ENCODE data around the gene NRIP3. TPM values are rescaled to one million over a fixed set of nuclear protein-coding genes. Genes with fewer than 3 reads are reported as not detected.

NRIP3 gene
- total RNA-seq, 1 experiment from 2014 or later = 2.1 TPM

DNA sequence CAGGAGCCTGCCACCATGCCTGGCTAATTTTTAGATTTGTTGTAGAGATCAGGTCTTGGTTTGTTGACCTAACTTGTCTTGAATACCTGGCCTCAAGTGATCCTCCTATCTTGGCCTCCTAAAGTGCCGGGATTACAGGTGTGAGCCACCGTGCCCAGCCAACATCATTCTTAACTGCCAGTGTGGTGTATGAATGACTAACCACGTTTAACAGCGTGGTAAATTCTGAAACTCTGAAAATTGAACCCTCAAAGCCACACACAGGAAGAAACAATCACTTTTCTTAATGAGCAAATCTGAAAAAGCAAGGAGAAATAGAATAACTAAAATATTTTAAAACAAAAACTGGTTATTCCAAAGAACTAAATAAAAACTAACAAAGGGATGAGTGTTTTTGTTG lies 46.9 kb downstream of the NRIP3 start:
- TF ChIP-seq EZH2 (IDR thresholded peaks at IDR 0.05; ENCODE audit: low read depth) = no peak
- no peak for TF ChIP-seq CTCF (conservative IDR thresholded peaks at IDR 0.05)
- Histone ChIP-seq H3K79me2 (ENCODE audit: low read depth) (peaks cover 12% of the 10 kb centered on the region; the same call in 1 of the 2 replicates), H3K27ac (no peak overlapping the region), H4K20me1 (ENCODE audit: insufficient read depth) (no peaks in the 10 kb centered on the region), H3K9me2 (ENCODE audit: insufficient read depth) (no peaks in the 10 kb centered on the region), H3K4me2 (no peak overlapping the region), H3F3A (ENCODE audit: insufficient read depth, low read depth) (no peaks in the 10 kb centered on the region), H3K36me3 (ENCODE audit: low read depth) (no peaks in the 10 kb centered on the region), H3K9me3 (ENCODE audit: insufficient read depth, low read depth) (no peaks in the 10 kb centered on the region), H3K27me3 (ENCODE audit: insufficient read depth, low read depth) (no peaks in the 10 kb centered on the region), H2AFZ (no peak overlapping the region), H3K4me1 (replicated peaks; ENCODE audit: insufficient read depth) (no peaks in the 10 kb centered on the region), H3K4me3 (no peak overlapping the region)
- intact Hi-C loops (cut with micrococcal nuclease; ENCODE audit: unreplicated experiment) = no loop called here
- POLR2A ChIA-PET (ENCODE audit: unreplicated experiment) = interaction anchor here (0.5 kb wide), 1 partner anchor 158 kb away, joined by 16 read pairs; no protein-coding TSS in a partner anchor
- no peak for DNase-seq
- CTCF ChIA-PET = no interaction called here
- BruUV-seq (replicated peaks) = no TSS peak

- H3K4me1 ChIP-seq (replicated peaks; ENCODE audit: insufficient read depth) = no peaks in the 10 kb centered on the region
- ChIA-PET CTCF (no interaction called here), POLR2A (ENCODE audit: unreplicated experiment) (no interaction called here)
- no peaks in the 10 kb centered on the region for H3K9me2 ChIP-seq (ENCODE audit: insufficient read depth)
- no peak overlapping the region for H3K4me3 ChIP-seq
- TF ChIP-seq EZH2 (IDR thresholded peaks at IDR 0.05; ENCODE audit: low read depth) = no peak
- no peak for TF ChIP-seq CTCF (conservative IDR thresholded peaks at IDR 0.05)
- intact Hi-C loops (cut with micrococcal nuclease; ENCODE audit: unreplicated experiment) = no loop called here
- H4K20me1 ChIP-seq (ENCODE audit: insufficient read depth) = no peaks in the 10 kb centered on the region
- no peaks in the 10 kb centered on the region for H3K27me3 ChIP-seq (ENCODE audit: insufficient read depth, low read depth)
- no TSS peak for BruUV-seq (replicated peaks)
- no peaks in the 10 kb centered on the region for H3K79me2 ChIP-seq (ENCODE audit: low read depth)
- no peak for DNase-seq
- H3K36me3 ChIP-seq (ENCODE audit: low read depth) = peaks cover 5% of the 10 kb centered on the region; the same call in 1 of the 2 replicates
- H3K27ac ChIP-seq = no peak overlapping the region
- no peak overlapping the region for H2AFZ ChIP-seq
- H3K4me2 ChIP-seq = no peak overlapping the region
- no peaks in the 10 kb centered on the region for H3F3A ChIP-seq (ENCODE audit: insufficient read depth, low read depth)
- H3K9me3 ChIP-seq (ENCODE audit: insufficient read depth, low read depth) = no peaks in the 10 kb centered on the region
These were observed 54.9 kb downstream of the NRIP3 start for GRCh38 chr11:8948886-8949285.

DNA sequence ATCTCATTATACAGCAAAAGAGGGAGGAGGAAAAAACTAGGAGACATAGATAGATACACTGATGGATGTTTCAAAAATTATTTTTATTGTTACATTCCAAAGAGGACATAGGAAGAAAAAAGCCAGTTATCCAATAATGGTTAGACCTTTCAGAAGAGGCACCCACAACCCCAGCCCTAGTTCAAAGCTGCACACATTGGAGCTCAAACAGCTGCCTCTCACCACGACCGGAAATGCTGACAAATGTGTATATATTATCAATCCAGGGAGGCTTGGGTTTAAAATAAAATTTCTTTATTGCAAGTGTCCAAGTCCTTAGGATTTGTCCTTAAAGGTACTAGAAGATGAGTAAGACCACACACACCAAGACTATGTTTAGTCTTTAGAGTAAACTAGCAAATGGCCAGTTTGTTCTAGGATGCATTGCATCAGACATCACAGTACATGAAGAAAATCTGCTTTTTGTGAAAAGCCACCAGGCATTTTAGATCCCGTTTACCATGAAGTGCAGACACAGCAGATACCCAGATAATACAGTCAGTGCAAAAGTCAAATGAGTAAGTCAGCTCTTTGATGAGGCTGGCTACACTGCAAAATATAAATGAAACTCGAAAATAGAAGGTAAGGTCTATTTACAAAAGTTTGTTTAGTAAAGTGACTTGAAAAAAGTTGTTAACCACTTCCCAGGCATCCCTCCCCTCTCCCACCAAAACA lies 56.4 kb downstream of the NRIP3 start:
- no peak for TF ChIP-seq EZH2 (IDR thresholded peaks at IDR 0.05; ENCODE audit: low read depth)
- no peak for TF ChIP-seq CTCF (conservative IDR thresholded peaks at IDR 0.05)
- H3K4me3 ChIP-seq = no peak overlapping the region
- H3K79me2 ChIP-seq (ENCODE audit: low read depth) = no peaks in the 10 kb centered on the region
- POLR2A ChIA-PET (ENCODE audit: unreplicated experiment) = interaction anchor here (0.7 kb wide), 1 partner anchor 9 kb away, joined by 6 read pairs; no protein-coding TSS in a partner anchor
- intact Hi-C loops (cut with micrococcal nuclease; ENCODE audit: unreplicated experiment) = no loop called here
- no peak overlapping the region for H3K4me2 ChIP-seq
- no peaks in the 10 kb centered on the region for H3K9me2 ChIP-seq (ENCODE audit: insufficient read depth)
- no TSS peak for BruUV-seq (replicated peaks)
- no peaks in the 10 kb centered on the region for H3K9me3 ChIP-seq (ENCODE audit: insufficient read depth, low read depth)
- H3F3A ChIP-seq (ENCODE audit: insufficient read depth, low read depth) = no peaks in the 10 kb centered on the region
- H3K27ac ChIP-seq = no peak overlapping the region
- H2AFZ ChIP-seq = no peak overlapping the region
- DNase-seq = no peak
- CTCF ChIA-PET = no interaction called here
- H3K36me3 ChIP-seq (ENCODE audit: low read depth) = peaks cover 5% of the 10 kb centered on the region; the same call in 1 of the 2 replicates
- no peaks in the 10 kb centered on the region for H3K27me3 ChIP-seq (ENCODE audit: insufficient read depth, low read depth)
- H3K4me1 ChIP-seq (replicated peaks; ENCODE audit: insufficient read depth) = no peaks in the 10 kb centered on the region
- no peaks in the 10 kb centered on the region for H4K20me1 ChIP-seq (ENCODE audit: insufficient read depth)
